ENCODE data around the gene ABLIM3.

The ABLIM3 gene

GRCh38 chr5:149147676-149148075 lies 6.4 kb downstream of the ABLIM3 start:
- no peak for TF ChIP-seq CTCF (IDR thresholded peaks at IDR 0.05; ENCODE audit: control insufficient read depth, extremely low read depth, insufficient read depth)
- no peak for DNase-seq (ENCODE audit: low read depth)
- H3K4me3 ChIP-seq (ENCODE audit: low read depth, low read length), result no peak overlapping the region

- H3K4me3 ChIP-seq (ENCODE audit: low read depth, low read length), result no peak overlapping the region
- no peak for DNase-seq (ENCODE audit: low read depth)
- no peak for TF ChIP-seq CTCF (IDR thresholded peaks at IDR 0.05; ENCODE audit: control insufficient read depth, extremely low read depth, insufficient read depth)
Observed at GRCh38 chr5:149149942-149150341, 8.6 kb downstream of the ABLIM3 start.

GRCh38 chr5:149150457-149150856 lies 9.2 kb downstream of the ABLIM3 start:
- DNase-seq (ENCODE audit: low read depth), result peak; percentile 68
- H3K4me3 ChIP-seq (ENCODE audit: low read depth, low read length), result no peak overlapping the region
- TF ChIP-seq CTCF (IDR thresholded peaks at IDR 0.05; ENCODE audit: control insufficient read depth, extremely low read depth, insufficient read depth), result no peak

GRCh38 chr5:149151717-149152116 lies 10.4 kb downstream of the ABLIM3 start:
- peak; percentile 33 for TF ChIP-seq CTCF (IDR thresholded peaks at IDR 0.05; ENCODE audit: control insufficient read depth, extremely low read depth, insufficient read depth)
- no peak overlapping the region for H3K4me3 ChIP-seq (ENCODE audit: low read depth, low read length)
- DNase-seq (ENCODE audit: low read depth), result no peak

GRCh38 chr5:149152317-149152746 lies 11.0 kb downstream of the ABLIM3 start:
- peak; percentile 84 for DNase-seq (ENCODE audit: low read depth)
- H3K4me3 ChIP-seq (ENCODE audit: low read depth, low read length), result no peak overlapping the region
- no peak for TF ChIP-seq CTCF (IDR thresholded peaks at IDR 0.05; ENCODE audit: control insufficient read depth, extremely low read depth, insufficient read depth)

GRCh38 chr5:149153193-149153750 lies 12.0 kb downstream of the ABLIM3 start:
- TF ChIP-seq CTCF (IDR thresholded peaks at IDR 0.05; ENCODE audit: control insufficient read depth, extremely low read depth, insufficient read depth), result no peak
- H3K4me3 ChIP-seq (ENCODE audit: low read depth, low read length), result no peak overlapping the region
- DNase-seq (ENCODE audit: low read depth), result no peak
